Measurements from ENCODE around the gene EIF3L.
A peak's percentile ranks its signal among the peaks of the same experiment; 100 is the strongest.

The EIF3L gene

GRCh38 chr22:37932401-37932800 lies 83.2 kb downstream of the EIF3L start:
- Histone ChIP-seq H3K27ac (ENCODE audit: low read depth, low read length) (no peak overlapping the region), H3K4me3 (ENCODE audit: low read length) (no peak overlapping the region), H3K9me2 (replicated peaks; ENCODE audit: control insufficient read depth, low read length) (no peaks in the 10 kb centered on the region), H3K9me3 (ENCODE audit: control insufficient read depth, insufficient read depth, low read length) (no peaks in the 10 kb centered on the region), H3K27me3 (ENCODE audit: control insufficient read depth, low read length) (no peaks in the 10 kb centered on the region), H3K4me1 (ENCODE audit: control insufficient read depth, low read length) (peaks cover 14% of the 10 kb centered on the region), H3K4me2 (ENCODE audit: low read length) (no peak overlapping the region), H4K20me1 (ENCODE audit: control insufficient read depth, insufficient read depth, low read depth, low read length) (peaks cover 3% of the 10 kb centered on the region; the same call in 1 of the 2 replicates), H3F3A (ENCODE audit: control insufficient read depth, insufficient read depth) (no peaks in the 10 kb centered on the region), H3K79me2 (ENCODE audit: control insufficient read depth, low read length) (no peaks in the 10 kb centered on the region), H3K36me3 (ENCODE audit: control insufficient read depth, low read length) (no peaks in the 10 kb centered on the region)
- no peak for TF ChIP-seq EZH2phosphoT487 (IDR thresholded peaks at IDR 0.05; ENCODE audit: borderline replicate concordance, low read length)
- TF ChIP-seq, protein P1, sequence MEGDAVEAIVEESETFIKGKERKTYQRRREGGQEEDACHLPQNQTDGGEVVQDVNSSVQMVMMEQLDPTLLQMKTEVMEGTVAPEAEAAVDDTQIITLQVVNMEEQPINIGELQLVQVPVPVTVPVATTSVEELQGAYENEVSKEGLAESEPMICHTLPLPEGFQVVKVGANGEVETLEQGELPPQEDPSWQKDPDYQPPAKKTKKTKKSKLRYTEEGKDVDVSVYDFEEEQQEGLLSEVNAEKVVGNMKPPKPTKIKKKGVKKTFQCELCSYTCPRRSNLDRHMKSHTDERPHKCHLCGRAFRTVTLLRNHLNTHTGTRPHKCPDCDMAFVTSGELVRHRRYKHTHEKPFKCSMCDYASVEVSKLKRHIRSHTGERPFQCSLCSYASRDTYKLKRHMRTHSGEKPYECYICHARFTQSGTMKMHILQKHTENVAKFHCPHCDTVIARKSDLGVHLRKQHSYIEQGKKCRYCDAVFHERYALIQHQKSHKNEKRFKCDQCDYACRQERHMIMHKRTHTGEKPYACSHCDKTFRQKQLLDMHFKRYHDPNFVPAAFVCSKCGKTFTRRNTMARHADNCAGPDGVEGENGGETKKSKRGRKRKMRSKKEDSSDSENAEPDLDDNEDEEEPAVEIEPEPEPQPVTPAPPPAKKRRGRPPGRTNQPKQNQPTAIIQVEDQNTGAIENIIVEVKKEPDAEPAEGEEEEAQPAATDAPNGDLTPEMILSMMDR (IDR thresholded peaks at IDR 0.05; ENCODE audit: low read depth, low read length, poor library complexity, severe bottlenecking): no peak

GRCh38 chr22:37932821-37933578 lies 83.8 kb downstream of the EIF3L start:
- Histone ChIP-seq H3K27ac (ENCODE audit: low read depth, low read length) (no peak overlapping the region), H3K4me3 (ENCODE audit: low read length) (no peak overlapping the region), H3K27me3 (ENCODE audit: control insufficient read depth, low read length) (no peaks in the 10 kb centered on the region), H3K4me2 (ENCODE audit: low read length) (no peak overlapping the region), H3K9me3 (ENCODE audit: control insufficient read depth, insufficient read depth, low read length) (no peaks in the 10 kb centered on the region), H3K36me3 (ENCODE audit: control insufficient read depth, low read length) (no peaks in the 10 kb centered on the region), H3F3A (ENCODE audit: control insufficient read depth, insufficient read depth) (no peaks in the 10 kb centered on the region), H3K9me2 (replicated peaks; ENCODE audit: control insufficient read depth, low read length) (no peaks in the 10 kb centered on the region), H4K20me1 (ENCODE audit: control insufficient read depth, insufficient read depth, low read depth, low read length) (peaks cover 3% of the 10 kb centered on the region; the same call in 1 of the 2 replicates), H3K4me1 (ENCODE audit: control insufficient read depth, low read length) (peaks cover 14% of the 10 kb centered on the region), H3K79me2 (ENCODE audit: control insufficient read depth, low read length) (no peaks in the 10 kb centered on the region)
- TF ChIP-seq, protein P1 (IDR thresholded peaks at IDR 0.05; ENCODE audit: low read depth, low read length, poor library complexity, severe bottlenecking): no peak
- TF ChIP-seq EZH2phosphoT487 (IDR thresholded peaks at IDR 0.05; ENCODE audit: borderline replicate concordance, low read length): no peak

DNA sequence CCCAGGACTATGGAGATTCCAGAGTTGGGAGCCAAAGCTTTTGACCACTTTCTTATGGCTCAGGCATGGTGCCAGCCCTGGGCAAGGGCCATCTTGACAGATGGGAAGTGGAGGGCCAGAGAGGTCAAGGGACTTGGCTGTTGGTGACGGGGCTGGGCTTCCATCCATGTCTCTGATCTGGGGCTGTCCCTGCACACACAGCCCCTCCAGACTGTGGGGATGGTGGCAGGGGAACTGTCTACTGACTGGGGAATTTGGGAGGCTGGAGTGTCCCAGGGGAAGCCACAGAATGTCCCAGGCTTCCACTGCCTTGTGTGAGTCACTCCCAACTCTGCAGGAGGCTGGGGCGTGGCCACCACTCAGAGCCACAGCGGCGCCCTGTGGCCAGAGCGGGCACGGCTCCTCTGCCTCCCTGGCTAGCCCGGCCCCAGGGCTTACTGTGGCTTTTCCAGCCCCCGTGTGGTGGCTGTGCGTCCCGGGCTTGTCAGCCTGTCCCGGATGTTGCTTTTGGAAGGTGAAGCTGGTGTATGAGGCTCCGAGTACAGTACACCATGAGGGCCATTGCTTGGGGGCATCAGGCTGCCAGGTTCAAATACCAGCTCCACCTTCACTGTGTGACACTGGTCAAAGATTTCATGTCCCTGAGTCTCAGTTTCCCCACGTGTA lies 84.6 kb downstream of the EIF3L start:
- Histone ChIP-seq H3K9me3 (ENCODE audit: control insufficient read depth, insufficient read depth, low read length) (no peaks in the 10 kb centered on the region), H3K4me1 (ENCODE audit: control insufficient read depth, low read length) (peaks cover 14% of the 10 kb centered on the region), H4K20me1 (ENCODE audit: control insufficient read depth, insufficient read depth, low read depth, low read length) (peaks cover 3% of the 10 kb centered on the region; the same call in 1 of the 2 replicates), H3F3A (ENCODE audit: control insufficient read depth, insufficient read depth) (no peaks in the 10 kb centered on the region), H3K79me2 (ENCODE audit: control insufficient read depth, low read length) (no peaks in the 10 kb centered on the region), H3K9me2 (replicated peaks; ENCODE audit: control insufficient read depth, low read length) (no peaks in the 10 kb centered on the region), H3K36me3 (ENCODE audit: control insufficient read depth, low read length) (no peaks in the 10 kb centered on the region), H3K27me3 (ENCODE audit: control insufficient read depth, low read length) (no peaks in the 10 kb centered on the region), H3K27ac (ENCODE audit: low read depth, low read length) (no peak overlapping the region), H3K4me2 (ENCODE audit: low read length) (peak overlapping the region; percentile 46), H3K4me3 (ENCODE audit: low read length) (no peak overlapping the region)
- TF ChIP-seq, protein P1 (IDR thresholded peaks at IDR 0.05; ENCODE audit: low read depth, low read length, poor library complexity, severe bottlenecking): peak; percentile 99
- no peak for TF ChIP-seq EZH2phosphoT487 (IDR thresholded peaks at IDR 0.05; ENCODE audit: borderline replicate concordance, low read length)
